ENCODE measurements around the gene CDH4.

DNA sequence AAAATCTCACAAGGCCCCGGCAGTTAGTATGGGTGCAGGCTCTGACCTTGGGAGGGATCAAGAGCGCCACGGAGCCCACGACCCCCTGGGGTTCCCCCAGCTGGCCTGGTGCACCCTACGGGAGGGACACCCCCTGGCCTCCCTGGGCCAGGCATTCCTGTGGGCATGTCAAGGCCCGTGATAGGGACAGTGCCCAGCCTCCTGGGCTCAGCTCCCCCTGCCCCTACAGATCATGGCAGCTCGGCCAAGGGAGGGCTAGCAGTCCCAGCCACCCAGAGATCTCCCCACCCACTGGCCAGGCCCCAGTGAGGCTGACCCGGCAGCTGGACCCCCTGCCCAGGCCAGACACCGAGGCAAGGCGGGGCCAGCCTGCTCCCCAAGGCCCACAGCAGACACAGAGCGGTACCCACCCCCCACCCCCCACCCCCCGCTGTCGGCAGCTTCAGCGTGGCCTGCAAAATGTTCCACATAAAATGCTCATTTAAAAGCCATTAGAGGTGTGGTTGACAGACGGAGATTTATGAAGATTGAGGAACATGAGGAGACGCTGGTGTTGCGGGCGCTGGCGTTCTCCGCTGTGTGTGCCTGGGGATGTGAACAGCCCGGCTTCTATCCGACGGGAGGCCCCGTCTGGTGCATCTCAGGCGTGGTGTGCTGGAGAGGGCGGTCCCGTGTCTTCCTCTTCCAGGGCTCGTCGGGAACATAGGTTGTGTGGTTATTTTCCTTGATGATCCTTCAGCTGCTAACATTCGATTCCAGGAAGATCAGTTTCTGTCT, 625.1 kb downstream of the CDH4 start:
- TF ChIP-seq, protein P1, sequence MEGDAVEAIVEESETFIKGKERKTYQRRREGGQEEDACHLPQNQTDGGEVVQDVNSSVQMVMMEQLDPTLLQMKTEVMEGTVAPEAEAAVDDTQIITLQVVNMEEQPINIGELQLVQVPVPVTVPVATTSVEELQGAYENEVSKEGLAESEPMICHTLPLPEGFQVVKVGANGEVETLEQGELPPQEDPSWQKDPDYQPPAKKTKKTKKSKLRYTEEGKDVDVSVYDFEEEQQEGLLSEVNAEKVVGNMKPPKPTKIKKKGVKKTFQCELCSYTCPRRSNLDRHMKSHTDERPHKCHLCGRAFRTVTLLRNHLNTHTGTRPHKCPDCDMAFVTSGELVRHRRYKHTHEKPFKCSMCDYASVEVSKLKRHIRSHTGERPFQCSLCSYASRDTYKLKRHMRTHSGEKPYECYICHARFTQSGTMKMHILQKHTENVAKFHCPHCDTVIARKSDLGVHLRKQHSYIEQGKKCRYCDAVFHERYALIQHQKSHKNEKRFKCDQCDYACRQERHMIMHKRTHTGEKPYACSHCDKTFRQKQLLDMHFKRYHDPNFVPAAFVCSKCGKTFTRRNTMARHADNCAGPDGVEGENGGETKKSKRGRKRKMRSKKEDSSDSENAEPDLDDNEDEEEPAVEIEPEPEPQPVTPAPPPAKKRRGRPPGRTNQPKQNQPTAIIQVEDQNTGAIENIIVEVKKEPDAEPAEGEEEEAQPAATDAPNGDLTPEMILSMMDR (IDR thresholded peaks at IDR 0.05): no peak
- TF ChIP-seq EZH2 (IDR thresholded peaks at IDR 0.05; ENCODE audit: borderline replicate concordance, insufficient read depth, low read depth, low read length, poor library complexity, severe bottlenecking): no peak

All from B cell (primary cell).